Kidney (tissue), 14 donors: ENCODE measurements around the gene CXCR5. TPM values are rescaled to one million over a fixed set of nuclear protein-coding genes. Genes with fewer than 3 reads are reported as not detected.

Source experiments
- DNase-seq, 5 donors: peaks; one replicate each; pipeline ENCODE4 v3.0.0-alpha.2; 2013 to 2020
- FAIRE-seq: peaks from 2 replicates; lab custom pipeline; 2012; peaks lifted over from hg19 to GRCh38; lab: Jason Lieb, UNC
- H3K27ac ChIP-seq, 2 donors: one replicate each; pipeline ENCODE4 v1.7.0; 2013; ENCODE audit warnings: low read depth in 2 of 2, low read length in 2 of 2, inconsistent platforms in 1 of 2
- H3K27me3 ChIP-seq: one replicate; pipeline ENCODE4 v1.7.1; 2013; ENCODE audit warnings: low read length, inconsistent platforms; ENCODE audit not compliant: control insufficient read depth, insufficient read depth
- H3K36me3 ChIP-seq, 3 donors: one replicate each; pipeline versions ENCODE4 v1.7.0 to v1.7.1; 2013; ENCODE audit warnings: low read length in 3 of 3, control low read depth in 1 of 3, inconsistent platforms in 1 of 3; ENCODE audit not compliant: insufficient read depth in 3 of 3, control insufficient read depth in 2 of 3
- H3K4me1 ChIP-seq, 3 donors: one replicate each; pipeline versions ENCODE4 v1.7.0 to v1.7.1; 2013; ENCODE audit warnings: low read length in 3 of 3, inconsistent platforms in 1 of 3, low read depth in 1 of 3; ENCODE audit not compliant: control insufficient read depth in 2 of 3, insufficient read depth in 2 of 3
- H3K4me3 ChIP-seq, 3 donors: one replicate each; pipeline versions ENCODE4 v1.7.0 to v1.8.1; 2013; ENCODE audit warnings: low read length in 3 of 3, control low read depth in 1 of 3, inconsistent platforms in 1 of 3
- H3K9ac ChIP-seq, 3 donors: one replicate each; pipeline versions ENCODE4 v1.7.0 to v1.7.1; 2013; ENCODE audit warnings: low read length in 3 of 3, control low read depth in 1 of 3, inconsistent platforms in 1 of 3
- H3K9me3 ChIP-seq, 3 donors: one replicate each; pipeline versions ENCODE4 v1.7.0 to v1.7.1; 2013; ENCODE audit warnings: low read length in 3 of 3, control low read depth in 1 of 3, inconsistent platforms in 1 of 3; ENCODE audit not compliant: control insufficient read depth in 2 of 3, insufficient read depth in 1 of 3
- intact Hi-C: fragments of 100-400 bp; cut with DNase I; formaldehyde crosslinking; loops from one replicate; pipeline ENCODE4 v1.11.1; 2022
- polyA plus RNA-seq: library from polyadenylated mRNA; stranded (reverse); fragments of 350-450 nt; fragmentation: Illumina TruSeq; extraction: RNeasy Lipid Tissue Mini Kit (QIAGEN cat#74804); gene quantifications from one replicate; pipeline ENCODE4 v1.2.3, GENCODE V29; 2014; ENCODE audit warnings: low read depth, low replicate concordance; ENCODE audit not compliant: insufficient read depth
- total RNA-seq: library from RNA; stranded (reverse); fragmentation: NEBNext Ultra II Directional; extraction: Animal tissue kit (Norgen Biotek cat#: 25700); gene quantifications from one replicate; pipeline ENCODE4 v1.2.1, GENCODE V29; 2021
- TF ChIP-seq, protein P1 (sequence below): IDR thresholded peaks from 3 replicates; pipeline ENCODE4 v1.5.1; 2012; ENCODE audit warnings: mild to moderate bottlenecking, moderate library complexity, borderline replicate concordance; ENCODE audit not compliant: insufficient read depth; ENCODE audit errors: extremely low read depth
- donor health status: control.
- donor health status: control.
- donor health status: control.
- donor health status: control.
- donor health status: control.
- donor health status: DM: yes; HTN: yes; CAD: no.
- donor health status: Normal renal cell carcinoma (clear cell type).

Gene CXCR5
- total and polyA plus RNA-seq, 2 donors from 2014 or later, result 1.1 TPM; not detected in 1

DNA sequence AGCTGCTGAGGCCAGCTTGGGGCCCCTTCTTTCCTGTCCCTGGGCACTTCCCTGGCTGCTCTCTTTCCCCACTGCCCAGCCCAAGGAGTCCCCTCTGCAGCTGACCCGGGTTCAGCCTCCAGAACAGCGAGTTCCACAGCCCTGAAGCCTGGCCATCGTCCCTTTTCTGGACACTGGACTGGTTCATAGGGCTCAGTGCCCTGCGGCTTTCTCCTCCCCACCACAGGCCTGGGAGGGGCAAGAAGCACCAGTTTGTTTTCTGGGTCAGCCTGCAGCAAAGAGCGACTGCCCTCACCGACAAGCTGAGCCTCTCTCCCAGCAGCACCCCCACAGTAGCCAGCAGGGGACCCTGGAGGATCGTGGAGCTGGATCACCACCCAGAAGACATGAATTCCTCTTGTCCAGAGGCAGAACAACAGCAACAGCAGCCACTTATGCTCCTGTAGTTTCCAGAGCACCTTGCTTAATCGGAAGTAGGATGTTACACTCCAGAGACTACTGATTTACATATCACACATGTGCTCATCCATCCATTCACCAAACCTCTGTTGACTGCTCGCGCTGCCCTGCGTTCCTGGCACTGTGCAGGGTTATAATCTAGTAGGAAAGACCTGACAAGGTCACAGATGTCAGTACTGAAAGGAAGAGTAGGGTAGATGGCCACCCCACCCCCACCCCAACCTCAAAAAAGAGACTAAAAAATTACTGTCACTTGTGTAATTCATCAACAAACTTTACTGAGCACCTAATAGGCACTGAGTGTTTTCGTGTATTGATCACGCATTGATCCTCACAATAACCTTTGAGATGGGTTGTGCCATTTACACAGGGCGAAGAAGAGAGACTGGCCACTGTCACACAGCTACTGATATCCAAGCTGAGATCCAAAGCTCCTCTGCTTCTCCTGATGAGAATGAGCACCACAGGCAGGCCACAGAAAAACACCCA, 13.0 kb upstream of the CXCR5 start:
- Histone ChIP-seq H3K9me3 (no peaks in the 10 kb centered on the region), H3K4me1 (peaks cover 6 to 13% (median 12%) of the 10 kb centered on the region in 3 donors), H3K9ac (peak overlapping the region in 2 of 3 donors; percentile 12 to 34), H3K27ac (peak overlapping the region; percentile 75 to 88), H3K36me3 (no peaks in the 10 kb centered on the region), H3K27me3 (no peaks in the 10 kb centered on the region), H3K4me3 (peak overlapping the region in 1 of 3 donors; percentile 43)
- peak; percentile 82 to 92 (median 87) for DNase-seq
- intact Hi-C loops, result no loop called here
- TF ChIP-seq, protein P1, sequence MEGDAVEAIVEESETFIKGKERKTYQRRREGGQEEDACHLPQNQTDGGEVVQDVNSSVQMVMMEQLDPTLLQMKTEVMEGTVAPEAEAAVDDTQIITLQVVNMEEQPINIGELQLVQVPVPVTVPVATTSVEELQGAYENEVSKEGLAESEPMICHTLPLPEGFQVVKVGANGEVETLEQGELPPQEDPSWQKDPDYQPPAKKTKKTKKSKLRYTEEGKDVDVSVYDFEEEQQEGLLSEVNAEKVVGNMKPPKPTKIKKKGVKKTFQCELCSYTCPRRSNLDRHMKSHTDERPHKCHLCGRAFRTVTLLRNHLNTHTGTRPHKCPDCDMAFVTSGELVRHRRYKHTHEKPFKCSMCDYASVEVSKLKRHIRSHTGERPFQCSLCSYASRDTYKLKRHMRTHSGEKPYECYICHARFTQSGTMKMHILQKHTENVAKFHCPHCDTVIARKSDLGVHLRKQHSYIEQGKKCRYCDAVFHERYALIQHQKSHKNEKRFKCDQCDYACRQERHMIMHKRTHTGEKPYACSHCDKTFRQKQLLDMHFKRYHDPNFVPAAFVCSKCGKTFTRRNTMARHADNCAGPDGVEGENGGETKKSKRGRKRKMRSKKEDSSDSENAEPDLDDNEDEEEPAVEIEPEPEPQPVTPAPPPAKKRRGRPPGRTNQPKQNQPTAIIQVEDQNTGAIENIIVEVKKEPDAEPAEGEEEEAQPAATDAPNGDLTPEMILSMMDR, result peak; percentile 9
- FAIRE-seq, result no peak

DNA sequence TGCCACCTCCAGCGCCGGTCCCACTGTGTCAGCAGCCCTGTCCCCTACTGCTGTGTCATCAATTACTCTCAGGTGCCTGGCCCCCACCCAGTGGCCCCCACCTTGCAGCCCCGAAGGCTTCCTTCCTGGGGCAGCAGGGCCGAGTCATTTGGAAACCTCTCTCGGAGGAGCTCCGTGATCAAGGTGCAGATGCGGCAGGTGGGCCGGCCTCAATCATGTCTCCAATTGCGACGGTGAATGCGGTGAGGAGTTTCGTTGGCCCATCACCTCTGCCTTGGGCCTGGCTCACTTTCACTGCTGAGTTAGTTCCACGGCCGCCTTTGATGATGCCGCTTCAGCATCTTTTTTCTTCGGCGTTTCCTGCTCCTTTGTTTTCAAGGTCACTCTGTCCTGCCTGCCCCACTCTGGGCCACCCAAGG, 11.3 kb upstream of the CXCR5 start:
- Histone ChIP-seq H3K27ac (no peak overlapping the region), H3K27me3 (no peaks in the 10 kb centered on the region), H3K9me3 (no peaks in the 10 kb centered on the region), H3K9ac (no peak overlapping the region), H3K36me3 (no peaks in the 10 kb centered on the region), H3K4me1 (peaks cover 6 to 13% (median 12%) of the 10 kb centered on the region in 3 donors), H3K4me3 (no peak overlapping the region)
- DNase-seq (no peak), FAIRE-seq (no peak)
- TF ChIP-seq, protein P1, result no peak
- intact Hi-C loops, result no loop called here

DNA sequence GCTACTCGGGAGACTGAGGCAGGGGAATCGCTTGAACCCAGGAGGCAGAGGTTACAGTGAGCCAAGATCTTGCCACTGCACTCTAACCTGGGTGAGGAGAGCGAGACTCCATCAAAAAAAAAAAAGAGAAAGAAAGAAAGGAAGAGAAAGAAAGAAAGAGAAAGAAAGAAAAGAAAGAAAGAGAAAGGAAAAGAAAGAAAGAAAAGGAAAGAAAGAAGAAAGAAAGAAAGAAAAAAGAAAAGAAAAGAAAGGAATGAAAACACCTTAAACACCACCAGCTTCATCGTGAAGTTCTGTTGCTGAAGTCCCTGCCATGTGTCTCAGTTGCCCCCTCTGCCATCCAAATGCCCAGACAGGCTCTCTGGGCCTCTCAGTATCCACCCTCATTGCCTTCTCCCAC, 9.9 kb upstream of the CXCR5 start:
- Histone ChIP-seq H3K27ac (no peak overlapping the region), H3K36me3 (no peaks in the 10 kb centered on the region), H3K27me3 (no peaks in the 10 kb centered on the region), H3K9me3 (no peaks in the 10 kb centered on the region), H3K4me1 (peaks cover 6 to 13% (median 12%) of the 10 kb centered on the region in 3 donors), H3K4me3 (no peak overlapping the region), H3K9ac (no peak overlapping the region)
- FAIRE-seq (no peak), DNase-seq (no peak)
- intact Hi-C loops, result no loop called here
- TF ChIP-seq, protein P1, result no peak
